ENCODE data around the gene SUSD4.
"Not testable (repeated sequence)": the region's sequence is repeated elsewhere in the genome, so short reads cannot be mapped to it uniquely, and the experiment has no call there.

Gene SUSD4

GRCh38 chr1:223363856-223364684, at the start of gene SUSD4:
SUSD4 (minus strand) TSS chr1:223364176; CDS start chr1:223363425, 751 bp downstream.
- DNase-seq (ENCODE audit: low spot score), result peak; percentile 30

- DNase-seq (ENCODE audit: low spot score), result no peak
Observed at GRCh38 chr1:223413216-223413615, 49.2 kb upstream of the SUSD4 start.

GRCh38 chr1:223411710-223412109, 47.7 kb upstream of the SUSD4 start:
- no peak for DNase-seq (ENCODE audit: low spot score)

- DNase-seq (ENCODE audit: low spot score), result peak; percentile 61
Observed at GRCh38 chr1:223411309-223411708, 47.3 kb upstream of the SUSD4 start.

GRCh38 chr1:223410036-223410435, 46.1 kb upstream of the SUSD4 start:
- DNase-seq (ENCODE audit: low spot score), result no peak

- DNase-seq (ENCODE audit: low spot score), result no peak
Observed at GRCh38 chr1:223405507-223405906, 41.5 kb upstream of the SUSD4 start.

GRCh38 chr1:223403184-223403815, 39.3 kb upstream of the SUSD4 start:
- no peak for DNase-seq (ENCODE audit: low spot score)

- no peak for DNase-seq (ENCODE audit: low spot score)
Observed at GRCh38 chr1:223402790-223403142, 38.8 kb upstream of the SUSD4 start.

GRCh38 chr1:223401873-223402789, 38.2 kb upstream of the SUSD4 start:
- peak; percentile 88 for DNase-seq (ENCODE audit: low spot score)

GRCh38 chr1:223399393-223399792, 35.4 kb upstream of the SUSD4 start:
- not testable (repeated sequence) for DNase-seq (ENCODE audit: low spot score)

- no peak for DNase-seq (ENCODE audit: low spot score)
Observed at GRCh38 chr1:223394706-223395105, 30.7 kb upstream of the SUSD4 start.

- DNase-seq (ENCODE audit: low spot score), result no peak
Observed at GRCh38 chr1:223394242-223394641, 30.3 kb upstream of the SUSD4 start.

GRCh38 chr1:223393275-223394214, 29.6 kb upstream of the SUSD4 start, which contains the start of gene CCDC185:
CCDC185 (plus strand) TSS chr1:223393415; CDS start chr1:223393476, 61 bp downstream.
- DNase-seq (ENCODE audit: low spot score), result peak; percentile 39

- no peak for DNase-seq (ENCODE audit: low spot score)
Observed at GRCh38 chr1:223390618-223391017, 26.6 kb upstream of the SUSD4 start.

GRCh38 chr1:223386013-223386412, 22.0 kb upstream of the SUSD4 start:
- DNase-seq (ENCODE audit: low spot score), result no peak

- no peak for DNase-seq (ENCODE audit: low spot score)
Observed at GRCh38 chr1:223378754-223379153, 14.8 kb upstream of the SUSD4 start.

GRCh38 chr1:223374064-223374610, 10.2 kb upstream of the SUSD4 start:
- no peak for DNase-seq (ENCODE audit: low spot score)

GRCh38 chr1:223364685-223365382, 858 bp upstream of the SUSD4 start:
- no peak for DNase-seq (ENCODE audit: low spot score)

- DNase-seq (ENCODE audit: low spot score), result peak; percentile 33
Observed at GRCh38 chr1:223363057-223363855, 720 bp downstream of the SUSD4 start.
